Trophoblast cell (in vitro differentiated cells and primary cell): ENCODE data around the gene CARS1.

ENCODE experiments used
- DNase-seq, 2 donors: peaks; one replicate each; pipeline ENCODE4 v3.0.0-alpha.2; 2016
- H2AFZ ChIP-seq: 2 replicates; pipeline ENCODE4 v1.6.1; 2013; ENCODE audit warnings: low read length, moderate library complexity, mild to moderate bottlenecking; ENCODE audit not compliant: insufficient read depth, poor library complexity
- H2AK5ac ChIP-seq: 2 replicates; pipeline ENCODE4 v1.6.1; 2013; ENCODE audit warnings: mild to moderate bottlenecking, low read length
- H2BK120ac ChIP-seq: 2 replicates; pipeline ENCODE4 v1.6.1; 2013; ENCODE audit warnings: low read length, mild to moderate bottlenecking, moderate library complexity; ENCODE audit not compliant: insufficient read depth, poor library complexity
- H2BK12ac ChIP-seq: 2 replicates; pipeline ENCODE4 v1.6.1; 2013; ENCODE audit warnings: mild to moderate bottlenecking, low read length, moderate library complexity
- H2BK5ac ChIP-seq: 2 replicates; pipeline ENCODE4 v1.6.1; 2013; ENCODE audit warnings: low read length, low read depth, moderate library complexity, mild to moderate bottlenecking; ENCODE audit not compliant: poor library complexity
- H3K14ac ChIP-seq: 2 replicates; pipeline ENCODE4 v1.6.1; 2013; ENCODE audit warnings: mild to moderate bottlenecking, low read length
- H3K18ac ChIP-seq: 2 replicates; pipeline ENCODE4 v1.6.1; 2013; ENCODE audit warnings: mild to moderate bottlenecking, low read length
- H3K23ac ChIP-seq: 2 replicates; pipeline ENCODE4 v1.6.1; 2013; ENCODE audit warnings: low read length
- H3K27ac ChIP-seq: 2 replicates; pipeline ENCODE4 v1.5.1; 2013; ENCODE audit warnings: low read depth, mild to moderate bottlenecking, inconsistent platforms, low read length, moderate library complexity
- H3K27me3 ChIP-seq: 2 replicates; pipeline ENCODE4 v1.6.1; 2013; ENCODE audit warnings: inconsistent platforms, mild to moderate bottlenecking, low read length, moderate library complexity; ENCODE audit not compliant: insufficient read depth
- H3K36me3 ChIP-seq, 2 experiments: 1 replicate in 1 of 2; 2 replicates in 1 of 2; pipeline ENCODE4 v1.6.1; 2013; ENCODE audit warnings: low read length in 2 of 2, mild to moderate bottlenecking in 2 of 2, moderate library complexity in 1 of 2; ENCODE audit not compliant: insufficient read depth in 2 of 2, control insufficient read depth in 1 of 2
- H3K4ac ChIP-seq: 2 replicates; pipeline ENCODE4 v1.6.1; 2013; ENCODE audit warnings: low read depth, mild to moderate bottlenecking, low read length, moderate library complexity
- H3K4me1 ChIP-seq, 2 experiments: 1 replicate in 1 of 2; 2 replicates in 1 of 2; pipeline ENCODE4 v1.6.1; 2013; ENCODE audit warnings: low read length in 2 of 2, mild to moderate bottlenecking in 2 of 2, moderate library complexity in 1 of 2; ENCODE audit not compliant: insufficient read depth in 2 of 2, control insufficient read depth in 1 of 2
- H3K4me2 ChIP-seq: 2 replicates; pipeline ENCODE4 v1.6.1; 2013; ENCODE audit warnings: inconsistent platforms, mild to moderate bottlenecking, low read length, moderate library complexity
- H3K4me3 ChIP-seq: 2 replicates; pipeline ENCODE4 v1.5.1; 2013; ENCODE audit warnings: mild to moderate bottlenecking, low read depth, low read length, inconsistent platforms
- H3K79me1 ChIP-seq: one replicate; pipeline ENCODE4 v1.6.1; 2013; ENCODE audit warnings: low read length
- H3K79me2 ChIP-seq: 2 replicates; pipeline ENCODE4 v1.6.1; 2013; ENCODE audit warnings: low read length, mild to moderate bottlenecking; ENCODE audit not compliant: control insufficient read depth, insufficient read depth, poor library complexity
- H3K9ac ChIP-seq: 2 replicates; pipeline ENCODE4 v1.6.1; 2013; ENCODE audit warnings: mild to moderate bottlenecking, low read length
- H3K9me3 ChIP-seq: 2 replicates; pipeline ENCODE4 v1.6.1; 2013; ENCODE audit warnings: low read depth, mild to moderate bottlenecking, control low read depth, inconsistent platforms, low read length; ENCODE audit not compliant: insufficient read depth
- H4K12ac ChIP-seq: 2 replicates; pipeline ENCODE4 v1.6.1; 2013; ENCODE audit warnings: low read depth, mild to moderate bottlenecking, low read length, moderate library complexity
- H4K8ac ChIP-seq: 2 replicates; pipeline ENCODE4 v1.6.1; 2013; ENCODE audit warnings: low read depth, mild to moderate bottlenecking, low read length, moderate library complexity
- H4K91ac ChIP-seq: one replicate; pipeline ENCODE4 v1.6.1; 2013; ENCODE audit warnings: low read depth, mild to moderate bottlenecking, low read length, moderate library complexity
- WGBS: extraction: QIAGEN DNeasy Blood & Tissue Kit; methylation state at CpG from one replicate; pipeline ENCODE4 v1.1.7; 2013; ENCODE audit warnings: missing lambda C conversion rate; ENCODE audit not compliant: insufficient read length, insufficient coverage; ENCODE audit errors: extremely low coverage; 5-methylcytosine and 5-hydroxymethylcytosine counted together

CARS1 gene

DNA sequence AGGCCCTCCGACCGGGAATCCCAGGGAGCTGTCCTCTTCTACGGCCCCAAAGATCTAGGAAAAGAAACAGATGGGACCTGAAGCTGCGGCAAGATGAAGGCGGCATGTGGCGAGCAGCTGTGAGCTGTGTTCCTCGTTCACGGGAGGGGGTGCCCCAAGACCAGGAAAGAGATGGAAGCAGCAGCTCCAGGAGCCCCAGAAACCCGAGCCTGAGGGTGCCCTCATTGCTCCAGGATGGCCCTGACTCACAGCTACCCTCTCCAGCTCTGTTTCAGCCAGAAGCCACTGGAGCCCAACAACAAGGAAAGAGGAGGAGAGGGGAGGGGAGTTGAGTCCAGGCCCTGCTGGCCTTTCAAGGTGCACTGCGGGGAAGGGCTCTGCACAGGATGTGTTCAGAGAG is 41.4 kb downstream of the CARS1 start:
- Histone ChIP-seq H3K4me1 (no peaks in the 10 kb centered on the region), H4K12ac (no peak overlapping the region), H2AK5ac (no peak overlapping the region), H3K4me3 (no peak overlapping the region), H2AFZ (no peak overlapping the region), H2BK12ac (no peak overlapping the region), H3K9ac (no peak overlapping the region), H3K4ac (no peak overlapping the region), H3K14ac (no peak overlapping the region), H4K91ac (no peak overlapping the region), H2BK5ac (no peak overlapping the region), H3K79me2 (no peaks in the 10 kb centered on the region), H3K79me1 (no peaks in the 10 kb centered on the region), H2BK120ac (no peak overlapping the region), H4K8ac (no peak overlapping the region), H3K18ac (no peak overlapping the region), H3K9me3 (peaks cover 3% of the 10 kb centered on the region), H3K4me2 (no peak overlapping the region), H3K27ac (no peak overlapping the region), H3K27me3 (no peaks in the 10 kb centered on the region), H3K36me3 (peaks cover 72 to 80% of the 10 kb centered on the region in 2 experiments), H3K23ac (no peak overlapping the region)
- WGBS: no CpG with 5 or more reads among the region's 10 CpGs
- peak; percentile 37 to 48 for DNase-seq

DNA sequence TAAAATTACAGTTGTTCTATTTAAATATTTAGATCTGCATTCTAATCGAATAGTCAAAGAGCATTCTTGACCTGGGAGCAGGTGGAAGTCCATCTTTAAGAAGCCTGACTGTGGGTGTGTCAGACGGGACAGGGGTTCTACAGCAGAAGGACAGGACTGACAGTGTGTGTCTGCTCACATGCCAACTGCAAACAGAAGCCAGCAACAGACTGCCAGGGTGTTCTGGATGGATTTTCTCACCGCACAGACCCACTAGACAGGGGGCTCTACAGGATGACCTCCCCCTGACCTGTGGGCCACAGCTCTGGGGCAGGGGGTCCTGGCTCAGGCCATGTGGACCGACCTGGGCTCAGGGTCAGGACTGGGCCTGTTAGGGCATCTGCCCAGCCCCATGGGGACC is 42.3 kb downstream of the CARS1 start:
- Histone ChIP-seq H3K9me3 (peaks cover 3% of the 10 kb centered on the region), H4K12ac (peak overlapping the region; percentile 40)

DNA sequence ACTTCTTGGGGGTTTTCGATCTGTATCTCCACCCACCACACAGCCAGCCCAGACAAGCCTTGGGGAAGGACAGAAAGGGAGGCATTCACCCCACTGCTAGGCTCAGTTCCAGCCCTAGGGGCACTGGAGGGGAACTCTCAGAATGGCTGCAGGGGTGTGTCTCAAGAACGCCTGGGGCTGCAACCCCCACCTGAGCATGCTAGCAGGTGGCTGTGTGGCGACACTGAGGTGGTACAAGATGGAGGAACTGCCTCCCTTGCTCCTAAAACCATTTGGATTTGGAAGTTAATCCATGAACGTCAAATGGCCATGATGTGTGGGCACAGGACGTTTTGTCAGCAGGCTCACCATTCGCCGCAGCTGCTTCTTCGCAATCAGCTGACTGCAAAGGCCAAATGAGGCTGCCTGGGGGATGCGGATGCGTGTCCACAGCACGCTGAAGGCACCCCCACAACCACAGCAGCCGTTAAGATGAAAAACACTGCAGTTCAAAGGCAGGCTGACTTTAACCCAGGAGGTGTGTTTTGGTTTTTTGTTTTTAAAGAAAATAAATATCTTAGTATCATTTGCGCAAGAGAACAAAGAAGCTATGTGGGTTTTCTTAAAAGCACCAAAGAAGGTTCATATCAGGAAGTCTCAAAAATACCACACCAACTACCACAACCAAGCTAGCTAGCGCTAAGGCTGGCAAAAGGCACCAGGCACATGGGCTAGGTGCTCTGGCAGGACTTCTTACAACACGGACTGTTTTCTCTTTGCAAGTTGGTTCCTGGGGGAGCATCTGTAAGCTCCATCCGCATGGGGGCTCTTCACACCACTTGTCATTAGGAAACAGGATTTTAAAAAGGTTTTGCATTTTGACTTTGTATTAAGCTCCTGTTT is 42.9 kb downstream of the CARS1 start:
- Histone ChIP-seq H4K91ac (no peak overlapping the region), H3K4me2 (no peak overlapping the region), H3K18ac (no peak overlapping the region), H3K23ac (no peak overlapping the region), H3K9me3 (peaks cover 3% of the 10 kb centered on the region), H2BK12ac (no peak overlapping the region), H3K4me3 (no peak overlapping the region), H3K27ac (no peak overlapping the region), H3K79me1 (no peaks in the 10 kb centered on the region), H3K36me3 (peaks cover 79 to 81% of the 10 kb centered on the region in 2 experiments), H2BK120ac (no peak overlapping the region), H4K12ac (no peak overlapping the region), H4K8ac (no peak overlapping the region), H3K4ac (no peak overlapping the region), H2BK5ac (no peak overlapping the region), H2AFZ (no peak overlapping the region), H3K14ac (no peak overlapping the region), H3K27me3 (no peaks in the 10 kb centered on the region), H3K4me1 (no peaks in the 10 kb centered on the region), H3K9ac (no peak overlapping the region), H2AK5ac (no peak overlapping the region), H3K79me2 (no peaks in the 10 kb centered on the region)
- WGBS: no CpG with 5 or more reads among the region's 16 CpGs
- no peak for DNase-seq

More for the DNA sequence above, 42.3 kb downstream of the CARS1 start:
- peaks cover 78 to 81% of the 10 kb centered on the region in 2 experiments for H3K36me3 ChIP-seq
- no peak overlapping the region for H3K18ac ChIP-seq
- H2BK120ac ChIP-seq: no peak overlapping the region
- DNase-seq: no peak
- H4K8ac ChIP-seq: no peak overlapping the region
- no CpG with 5 or more reads among the region's 4 CpGs for WGBS
- no peak overlapping the region for H2BK5ac ChIP-seq
- H2BK12ac ChIP-seq: no peak overlapping the region
- H2AFZ ChIP-seq: no peak overlapping the region
- no peak overlapping the region for H2AK5ac ChIP-seq
- H3K14ac ChIP-seq: no peak overlapping the region
- no peaks in the 10 kb centered on the region for H3K27me3 ChIP-seq
- H3K4me1 ChIP-seq: no peaks in the 10 kb centered on the region
- no peak overlapping the region for H3K9ac ChIP-seq
- H3K79me1 ChIP-seq: no peaks in the 10 kb centered on the region
- no peak overlapping the region for H3K27ac ChIP-seq
- no peak overlapping the region for H3K23ac ChIP-seq
- no peak overlapping the region for H3K4ac ChIP-seq
- no peaks in the 10 kb centered on the region for H3K79me2 ChIP-seq
- H3K4me3 ChIP-seq: no peak overlapping the region
- H4K91ac ChIP-seq: no peak overlapping the region
- no peak overlapping the region for H3K4me2 ChIP-seq

- no peak overlapping the region for H4K91ac ChIP-seq
- no peak overlapping the region for H3K14ac ChIP-seq
- H3K9me3 ChIP-seq: peaks cover 3% of the 10 kb centered on the region
- no peak overlapping the region for H3K4ac ChIP-seq
- no peaks in the 10 kb centered on the region for H3K4me1 ChIP-seq
- no peak for DNase-seq
- H3K23ac ChIP-seq: no peak overlapping the region
- no peaks in the 10 kb centered on the region for H3K79me1 ChIP-seq
- H2AFZ ChIP-seq: no peak overlapping the region
- H3K18ac ChIP-seq: no peak overlapping the region
- WGBS: no CpG with 5 or more reads among the region's 31 CpGs
- H3K36me3 ChIP-seq: peaks cover 75 to 78% of the 10 kb centered on the region in 2 experiments
- H2BK12ac ChIP-seq: no peak overlapping the region
- no peak overlapping the region for H2BK5ac ChIP-seq
- H2AK5ac ChIP-seq: no peak overlapping the region
- H2BK120ac ChIP-seq: no peak overlapping the region
- H3K4me2 ChIP-seq: no peak overlapping the region
- no peak overlapping the region for H4K8ac ChIP-seq
- no peak overlapping the region for H3K4me3 ChIP-seq
- no peaks in the 10 kb centered on the region for H3K79me2 ChIP-seq
- H3K27ac ChIP-seq: no peak overlapping the region
- H3K9ac ChIP-seq: no peak overlapping the region
- no peaks in the 10 kb centered on the region for H3K27me3 ChIP-seq
- no peak overlapping the region for H4K12ac ChIP-seq
Observed at GRCh38 chr11:3011891-3012885, 45.0 kb downstream of the CARS1 start.
